Smooth muscle cell (in vitro differentiated cells): ENCODE data around the gene LRRC4C. TPM values are rescaled to one million over a fixed set of nuclear protein-coding genes. Genes with fewer than 3 reads are reported as not detected.

Experiments
- DNase-seq: peaks from one replicate; lab custom pipeline; 2025; ENCODE audit not compliant: unreplicated experiment; lab: John Stamatoyannopoulos, UW
- H2AFZ ChIP-seq: fragments of 200-600 bp; sonication (generic); 2 replicates; pipeline ENCODE4 v1.6.0; 2016; ENCODE audit warnings: antibody characterized with exemption, low read depth, mild to moderate bottlenecking
- H3F3A ChIP-seq: fragments of 200-600 bp; sonication (generic); 2 replicates; pipeline ENCODE4 v1.6.0; 2017; ENCODE audit warnings: antibody characterized with exemption, low read depth
- H3K27ac ChIP-seq: fragments of 200-600 bp; sonication (generic); 2 replicates; pipeline ENCODE4 v1.5.1; 2016; ENCODE audit warnings: low read depth, mild to moderate bottlenecking
- H3K27me3 ChIP-seq: fragments of 200-600 bp; sonication (generic); 2 replicates; pipeline ENCODE4 v1.6.1; 2016; ENCODE audit warnings: low read depth, mild to moderate bottlenecking
- H3K36me3 ChIP-seq: fragments of 200-600 bp; sonication (generic); 2 replicates; pipeline ENCODE4 v1.5.1; 2016; ENCODE audit warnings: low read depth
- H3K4me1 ChIP-seq: fragments of 200-600 bp; sonication (generic); 2 replicates; pipeline ENCODE4 v1.5.1; 2016; ENCODE audit warnings: low read depth
- H3K4me2 ChIP-seq: fragments of 200-600 bp; sonication (generic); 2 replicates; pipeline ENCODE4 v1.6.0; 2016; ENCODE audit warnings: mild to moderate bottlenecking
- H3K4me3 ChIP-seq: fragments of 200-600 bp; sonication (generic); 2 replicates; pipeline ENCODE4 v1.5.1; 2016; ENCODE audit warnings: mild to moderate bottlenecking
- H3K79me2 ChIP-seq: fragments of 200-600 bp; sonication (generic); 2 replicates; pipeline ENCODE4 v1.6.0; 2016; ENCODE audit warnings: low read depth, mild to moderate bottlenecking
- H3K9ac ChIP-seq: fragments of 200-600 bp; sonication (generic); 2 replicates; pipeline ENCODE4 v1.6.0; 2016; ENCODE audit warnings: low read depth
- H3K9me3 ChIP-seq: fragments of 200-600 bp; sonication (generic); replicated peaks from 2 replicates; pipeline ENCODE4 v1.5.1; 2016; ENCODE audit warnings: low read depth
- H4K20me1 ChIP-seq: fragments of 200-600 bp; sonication (generic); 2 replicates; pipeline ENCODE4 v1.6.0; 2016; ENCODE audit warnings: low read depth
- WGBS: methylation state at CpG from one replicate; pipeline ENCODE4 v1.1.7; 2016; ENCODE audit warnings: low lambda C conversion rate; 5-methylcytosine and 5-hydroxymethylcytosine counted together
- polyA plus RNA-seq: library from polyadenylated mRNA; unstranded; fragments of >200 nt; fragmentation: Nextera tagmentation; extraction: Ambion mirVana; gene quantifications from 2 replicates; pipeline ENCODE4 v1.2.1, GENCODE V29; 2016
- total RNA-seq: library from RNA; depleted of rRNA; stranded (reverse); fragments of >200 nt; gene quantifications from 2 replicates; pipeline ENCODE4 v1.2.3, GENCODE V29; 2014
- TF ChIP-seq, protein P1 (sequence below): fragments of 200-600 bp; sonication (generic); IDR thresholded peaks from 2 replicates; pipeline ENCODE4 v1.5.1; 2017; ENCODE audit warnings: borderline replicate concordance, mild to moderate bottlenecking, antibody characterized with exemption; ENCODE audit not compliant: insufficient read depth, poor library complexity, severe bottlenecking

The LRRC4C gene
- total and polyA plus RNA-seq, 2 experiments from 2014 or later = 7.3 to 10.1 TPM

DNA sequence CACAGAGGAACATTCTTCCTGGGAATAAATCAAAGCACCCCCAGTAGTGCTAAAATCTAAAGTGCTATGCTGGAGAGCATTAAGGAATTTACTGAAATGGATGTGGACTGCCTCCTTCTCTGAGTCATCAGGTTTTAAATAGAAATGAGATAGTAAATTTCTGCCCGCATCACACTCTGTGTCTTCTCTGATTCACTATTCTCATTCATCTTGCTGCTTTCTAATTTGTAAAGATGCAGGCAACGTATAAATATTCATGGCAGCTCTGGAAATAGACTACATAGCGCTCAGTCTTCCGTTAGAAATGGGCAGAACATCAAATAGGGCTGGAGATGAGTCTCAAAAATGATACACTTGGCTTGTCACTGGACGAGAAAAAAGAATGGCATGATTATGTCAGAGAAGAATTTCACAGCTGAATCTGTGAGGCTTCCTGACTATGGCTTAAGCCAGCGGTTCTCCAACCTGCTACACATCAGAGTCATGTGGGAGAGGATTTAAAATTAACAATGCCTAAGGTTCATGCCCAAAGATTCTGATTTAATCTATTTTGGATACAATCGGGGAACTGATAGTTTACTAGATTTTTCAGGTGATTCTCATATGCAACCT, 178.2 kb downstream of the LRRC4C start:
- no peaks in the 10 kb centered on the region for H3K36me3 ChIP-seq
- no peaks in the 10 kb centered on the region for H3K9me3 ChIP-seq
- H3K27me3 ChIP-seq = no peaks in the 10 kb centered on the region
- peaks cover 15% of the 10 kb centered on the region for H3K4me1 ChIP-seq
- no peaks in the 10 kb centered on the region for H4K20me1 ChIP-seq
- no peaks in the 10 kb centered on the region for H3F3A ChIP-seq
- H3K79me2 ChIP-seq = no peaks in the 10 kb centered on the region
- peak overlapping the region; percentile 55 for H3K9ac ChIP-seq
- H3K4me3 ChIP-seq = no peak overlapping the region
- WGBS = 33% methylated on average over 7 of the region's 7 CpGs
- peak overlapping the region; percentile 71 for H3K4me2 ChIP-seq
- TF ChIP-seq, protein P1, sequence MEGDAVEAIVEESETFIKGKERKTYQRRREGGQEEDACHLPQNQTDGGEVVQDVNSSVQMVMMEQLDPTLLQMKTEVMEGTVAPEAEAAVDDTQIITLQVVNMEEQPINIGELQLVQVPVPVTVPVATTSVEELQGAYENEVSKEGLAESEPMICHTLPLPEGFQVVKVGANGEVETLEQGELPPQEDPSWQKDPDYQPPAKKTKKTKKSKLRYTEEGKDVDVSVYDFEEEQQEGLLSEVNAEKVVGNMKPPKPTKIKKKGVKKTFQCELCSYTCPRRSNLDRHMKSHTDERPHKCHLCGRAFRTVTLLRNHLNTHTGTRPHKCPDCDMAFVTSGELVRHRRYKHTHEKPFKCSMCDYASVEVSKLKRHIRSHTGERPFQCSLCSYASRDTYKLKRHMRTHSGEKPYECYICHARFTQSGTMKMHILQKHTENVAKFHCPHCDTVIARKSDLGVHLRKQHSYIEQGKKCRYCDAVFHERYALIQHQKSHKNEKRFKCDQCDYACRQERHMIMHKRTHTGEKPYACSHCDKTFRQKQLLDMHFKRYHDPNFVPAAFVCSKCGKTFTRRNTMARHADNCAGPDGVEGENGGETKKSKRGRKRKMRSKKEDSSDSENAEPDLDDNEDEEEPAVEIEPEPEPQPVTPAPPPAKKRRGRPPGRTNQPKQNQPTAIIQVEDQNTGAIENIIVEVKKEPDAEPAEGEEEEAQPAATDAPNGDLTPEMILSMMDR = no peak
- no peak for DNase-seq
- peak overlapping the region; percentile 82 for H3K27ac ChIP-seq
- no peak overlapping the region for H2AFZ ChIP-seq

GRCh38 chr11:41274831-41275230, 184.6 kb downstream of the LRRC4C start:
- H3F3A ChIP-seq = no peaks in the 10 kb centered on the region
- H3K36me3 ChIP-seq = no peaks in the 10 kb centered on the region
- H3K27me3 ChIP-seq = no peaks in the 10 kb centered on the region
- no peaks in the 10 kb centered on the region for H3K9me3 ChIP-seq
- TF ChIP-seq, protein P1 = no peak
- H2AFZ ChIP-seq = no peak overlapping the region
- H3K9ac ChIP-seq = no peak overlapping the region
- DNase-seq = no peak
- no peaks in the 10 kb centered on the region for H3K79me2 ChIP-seq
- no peak overlapping the region for H3K4me2 ChIP-seq
- no peaks in the 10 kb centered on the region for H3K4me1 ChIP-seq
- 92% methylated on average over 8 of the region's 8 CpGs for WGBS
- H4K20me1 ChIP-seq = no peaks in the 10 kb centered on the region
- H3K27ac ChIP-seq = no peak overlapping the region
- H3K4me3 ChIP-seq = no peak overlapping the region

DNA sequence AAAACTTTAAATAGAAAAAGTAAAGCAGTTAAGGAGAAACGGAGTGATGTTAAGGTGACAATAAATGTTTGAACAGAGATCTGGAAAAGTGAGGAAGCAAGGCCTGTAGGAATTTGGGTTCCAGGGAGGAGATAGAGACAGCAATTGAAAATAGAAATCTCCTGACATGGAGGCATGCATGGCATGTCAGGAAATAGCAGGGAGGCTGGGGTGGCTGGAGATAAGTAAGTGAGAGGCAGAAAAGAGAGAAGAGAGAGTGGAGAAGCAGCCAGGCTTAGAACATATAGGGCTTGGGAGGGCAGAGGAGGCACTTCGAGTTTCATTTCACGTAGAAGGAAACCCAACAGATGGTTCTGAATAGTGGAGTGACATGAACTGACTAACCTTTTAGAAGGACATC, 185.5 kb downstream of the LRRC4C start:
- H4K20me1 ChIP-seq = no peaks in the 10 kb centered on the region

More for the DNA sequence above, 185.5 kb downstream of the LRRC4C start:
- no peak for DNase-seq
- H3K79me2 ChIP-seq = no peaks in the 10 kb centered on the region
- H2AFZ ChIP-seq = no peak overlapping the region
- TF ChIP-seq, protein P1 = no peak
- no peaks in the 10 kb centered on the region for H3K36me3 ChIP-seq
- no peak overlapping the region for H3K9ac ChIP-seq
- no peak overlapping the region for H3K4me3 ChIP-seq
- no peaks in the 10 kb centered on the region for H3K4me1 ChIP-seq
- H3K9me3 ChIP-seq = no peaks in the 10 kb centered on the region
- H3K27ac ChIP-seq = no peak overlapping the region
- 73% methylated on average over 3 of the region's 3 CpGs for WGBS
- no peaks in the 10 kb centered on the region for H3F3A ChIP-seq
- no peak overlapping the region for H3K4me2 ChIP-seq
- no peaks in the 10 kb centered on the region for H3K27me3 ChIP-seq
